GM23338 (cell line): ENCODE results near the gene HABP4. TPM values are rescaled to one million over a fixed set of nuclear protein-coding genes. Genes with fewer than 3 reads are reported as not detected.

Experiments used
- ATAC-seq: fragments of 200-7000 bp; cut with Tn5 transposase; 3 replicates; pipeline ENCODE4 v1.9.1; 2020
- DNase-seq: peaks from one replicate; pipeline ENCODE4 v3.0.0-alpha.2; 2015; ENCODE audit warnings: low spot score
- H2AFZ ChIP-seq: fragments of 200-600 bp; sonication (generic); 2 replicates; pipeline ENCODE4 v1.8.0; 2016; ENCODE audit warnings: antibody characterized with exemption, mild to moderate bottlenecking, moderate library complexity
- H3F3A ChIP-seq: fragments of 200-600 bp; sonication (generic); replicated peaks from 2 replicates; pipeline ENCODE4 v1.8.0; 2017; ENCODE audit warnings: antibody characterized with exemption, mixed run types, low read depth
- H3K27ac ChIP-seq: fragments of 200-600 bp; sonication (generic); 2 replicates; pipeline ENCODE4 v1.6.1; 2016; ENCODE audit warnings: low read depth
- H3K27me3 ChIP-seq: fragments of 200-600 bp; sonication (generic); 2 replicates; pipeline ENCODE4 v1.8.0; 2016; ENCODE audit warnings: mild to moderate bottlenecking, mixed run types, moderate library complexity; ENCODE audit not compliant: insufficient read depth
- H3K36me3 ChIP-seq: fragments of 200-600 bp; sonication (generic); 2 replicates; pipeline ENCODE4 v1.8.0; 2016; ENCODE audit warnings: mild to moderate bottlenecking; ENCODE audit not compliant: insufficient read depth
- H3K4me1 ChIP-seq: fragments of 200-600 bp; sonication (generic); 2 replicates; pipeline ENCODE4 v1.8.0; 2016; ENCODE audit warnings: mild to moderate bottlenecking, moderate library complexity; ENCODE audit not compliant: insufficient read depth
- H3K4me2 ChIP-seq: fragments of 200-600 bp; sonication (generic); 2 replicates; pipeline ENCODE4 v1.7.1; 2017; ENCODE audit warnings: mixed run types
- H3K4me3 ChIP-seq: fragments of 200-600 bp; sonication (generic); 2 replicates; pipeline ENCODE4 v1.6.1; 2016; ENCODE audit warnings: mixed run types
- H3K79me2 ChIP-seq: fragments of 200-600 bp; sonication (generic); replicated peaks from 2 replicates; pipeline ENCODE4 v1.8.0; 2017; ENCODE audit warnings: mild to moderate bottlenecking; ENCODE audit not compliant: insufficient read depth
- H3K9me2 ChIP-seq: fragments of 200-600 bp; sonication (generic); 2 replicates; pipeline ENCODE4 v1.8.0; 2017; ENCODE audit not compliant: insufficient read depth
- H4K20me1 ChIP-seq: fragments of 200-600 bp; sonication (generic); replicated peaks from 2 replicates; pipeline ENCODE4 v1.8.0; 2017; ENCODE audit warnings: mild to moderate bottlenecking; ENCODE audit not compliant: insufficient read depth
- H3K27ac Mint-ChIP-seq: 2 replicates; pipeline ENCODE4 v1.8.0; 2020; ENCODE audit warnings: inconsistent platforms, mild to moderate bottlenecking, moderate library complexity, mixed read lengths
- H3K27me3 Mint-ChIP-seq: 3 replicates; pipeline ENCODE4 v1.8.0; 2022; ENCODE audit warnings: low read depth, mild to moderate bottlenecking, moderate library complexity, mixed read lengths, inconsistent platforms; ENCODE audit not compliant: insufficient read depth, poor library complexity
- H3K36me3 Mint-ChIP-seq: 3 replicates; pipeline ENCODE4 v1.8.0; 2021; ENCODE audit warnings: low read depth, mild to moderate bottlenecking, inconsistent platforms, moderate library complexity, mixed read lengths
- H3K4me1 Mint-ChIP-seq: 3 replicates; pipeline ENCODE4 v1.8.0; 2020; ENCODE audit warnings: mild to moderate bottlenecking, inconsistent platforms, mixed read lengths
- H3K4me3 Mint-ChIP-seq: 3 replicates; pipeline ENCODE4 v1.8.0; 2021; ENCODE audit warnings: moderate library complexity, mild to moderate bottlenecking, inconsistent platforms, mixed read lengths
- H3K9me3 Mint-ChIP-seq: 3 replicates; pipeline ENCODE4 v1.8.0; 2020; ENCODE audit warnings: moderate library complexity, mild to moderate bottlenecking, inconsistent platforms, mixed read lengths
- CREB1 ChIP-seq: fragments of 250-450 bp; sonication (Bioruptor Pico); IDR thresholded peaks from 2 replicates; pipeline ENCODE4 v1.5.0; 2020; ENCODE audit warnings: low read depth, mild to moderate bottlenecking, moderate library complexity
- EZH2 ChIP-seq: fragments of 200-600 bp; sonication (generic); IDR thresholded peaks from one replicate; pipeline ENCODE4 v1.8.0; 2017; ENCODE audit warnings: antibody characterized with exemption, mild to moderate bottlenecking, low read depth; ENCODE audit not compliant: unreplicated experiment
- EZH2phosphoT487 ChIP-seq: fragments of 200-600 bp; sonication (generic); IDR thresholded peaks from one replicate; pipeline ENCODE4 v1.8.1; 2018; ENCODE audit warnings: antibody characterized with exemption; ENCODE audit not compliant: unreplicated experiment
- JUNB ChIP-seq: IDR thresholded peaks from one replicate; pipeline ENCODE4 v1.6.1; 2016; ENCODE audit warnings: antibody characterized with exemption; ENCODE audit not compliant: unreplicated experiment
- NANOG ChIP-seq: IDR thresholded peaks from 2 replicates; pipeline ENCODE4 v1.6.1; 2016; ENCODE audit warnings: antibody characterized with exemption, borderline replicate concordance
- POLR2AphosphoS5 ChIP-seq: IDR thresholded peaks from 2 replicates; pipeline ENCODE4 v1.6.1; 2016; ENCODE audit warnings: antibody characterized with exemption, low read depth
- STAT1 ChIP-seq: IDR thresholded peaks from one replicate; pipeline ENCODE4 v1.6.1; 2016; ENCODE audit warnings: antibody characterized with exemption; ENCODE audit not compliant: unreplicated experiment
- ZNF114 ChIP-seq: fragments of 250-450 bp; sonication (Bioruptor Pico); IDR thresholded peaks from 2 replicates; pipeline ENCODE4 v1.5.0; 2020; ENCODE audit warnings: mild to moderate bottlenecking, moderate library complexity
- ZNF331 ChIP-seq: fragments of 250-450 bp; sonication (Bioruptor Pico); IDR thresholded peaks from 2 replicates; pipeline ENCODE4 v1.5.0; 2020; ENCODE audit warnings: low read depth, mild to moderate bottlenecking, moderate library complexity
- polyA plus RNA-seq: library from polyadenylated mRNA; unstranded; fragments of >200 nt; fragmentation: Nextera tagmentation; extraction: Ambion mirVana; gene quantifications from 2 replicates; pipeline ENCODE4 v1.2.1, GENCODE V29; 2016
- total RNA-seq: library from RNA; depleted of rRNA; stranded (reverse); fragments of >200 nt; shearing (Covaris generic); gene quantifications from 2 replicates; pipeline ENCODE4 v1.2.3, GENCODE V29; 2014
- TF ChIP-seq, protein P1 (sequence below): IDR thresholded peaks from one replicate; pipeline ENCODE4 v1.6.1; 2018; ENCODE audit warnings: antibody characterized with exemption; ENCODE audit not compliant: unreplicated experiment
- TF ChIP-seq, protein P2 (sequence below), 2 experiments: fragments of 200-600 bp in 1 of 2; sonication (generic) in 1 of 2; conservative IDR thresholded peaks; 2 replicates each; pipeline versions ENCODE4 v1.5.1 to v1.6.1; 2016 to 2017; ENCODE audit warnings: antibody characterized with exemption in 2 of 2, low read depth in 2 of 2, mild to moderate bottlenecking in 2 of 2, moderate library complexity in 1 of 2
- TF ChIP-seq, protein P3 (sequence below): fragments of 250-450 bp; sonication (Bioruptor Pico); IDR thresholded peaks from 2 replicates; pipeline ENCODE4 v1.5.0; 2020; ENCODE audit warnings: mild to moderate bottlenecking, moderate library complexity
- TF ChIP-seq, protein P4 (sequence below): IDR thresholded peaks from 2 replicates; pipeline ENCODE4 v1.6.1; 2016; ENCODE audit warnings: antibody characterized with exemption

HABP4 gene
- total and polyA plus RNA-seq, 2 experiments from 2014 or later, result 8.8 to 9.9 TPM

DNA sequence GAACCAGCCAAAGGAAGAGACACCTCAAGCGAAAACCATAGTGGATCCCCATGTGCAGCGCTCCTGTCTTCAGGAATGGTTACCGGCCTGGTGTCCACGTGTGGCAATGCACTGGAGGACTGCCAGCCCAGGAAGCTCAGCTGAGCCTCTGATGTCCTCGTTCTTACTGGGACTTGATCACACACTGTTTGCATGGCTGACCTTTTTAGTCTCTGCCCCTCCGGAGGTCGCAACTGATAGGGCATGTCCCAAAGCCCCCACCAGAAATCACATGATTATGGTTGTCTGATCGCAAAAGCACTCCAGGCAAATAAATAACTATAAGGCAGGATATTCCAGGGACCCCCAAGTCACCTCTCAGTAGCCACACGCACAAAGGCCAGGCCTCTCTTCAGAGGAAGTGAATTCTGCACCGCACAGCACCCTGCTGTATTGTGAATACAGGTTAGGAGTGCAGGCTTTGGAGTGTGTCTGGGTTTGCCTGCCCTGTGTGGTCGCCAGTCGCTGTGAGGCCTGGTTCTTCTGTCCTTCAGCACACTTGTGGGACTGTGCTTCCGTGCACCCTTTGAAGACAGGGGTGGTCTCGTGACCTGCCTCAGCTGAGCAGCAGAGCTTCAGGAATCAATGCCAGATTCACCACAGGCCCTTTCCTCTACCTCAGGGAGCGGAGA, 13.4 kb upstream of the HABP4 start:
- no peak for TF ChIP-seq STAT1
- TF ChIP-seq CREB1 (CRISPR knock-in tag), result no peak
- TF ChIP-seq, protein P1, sequence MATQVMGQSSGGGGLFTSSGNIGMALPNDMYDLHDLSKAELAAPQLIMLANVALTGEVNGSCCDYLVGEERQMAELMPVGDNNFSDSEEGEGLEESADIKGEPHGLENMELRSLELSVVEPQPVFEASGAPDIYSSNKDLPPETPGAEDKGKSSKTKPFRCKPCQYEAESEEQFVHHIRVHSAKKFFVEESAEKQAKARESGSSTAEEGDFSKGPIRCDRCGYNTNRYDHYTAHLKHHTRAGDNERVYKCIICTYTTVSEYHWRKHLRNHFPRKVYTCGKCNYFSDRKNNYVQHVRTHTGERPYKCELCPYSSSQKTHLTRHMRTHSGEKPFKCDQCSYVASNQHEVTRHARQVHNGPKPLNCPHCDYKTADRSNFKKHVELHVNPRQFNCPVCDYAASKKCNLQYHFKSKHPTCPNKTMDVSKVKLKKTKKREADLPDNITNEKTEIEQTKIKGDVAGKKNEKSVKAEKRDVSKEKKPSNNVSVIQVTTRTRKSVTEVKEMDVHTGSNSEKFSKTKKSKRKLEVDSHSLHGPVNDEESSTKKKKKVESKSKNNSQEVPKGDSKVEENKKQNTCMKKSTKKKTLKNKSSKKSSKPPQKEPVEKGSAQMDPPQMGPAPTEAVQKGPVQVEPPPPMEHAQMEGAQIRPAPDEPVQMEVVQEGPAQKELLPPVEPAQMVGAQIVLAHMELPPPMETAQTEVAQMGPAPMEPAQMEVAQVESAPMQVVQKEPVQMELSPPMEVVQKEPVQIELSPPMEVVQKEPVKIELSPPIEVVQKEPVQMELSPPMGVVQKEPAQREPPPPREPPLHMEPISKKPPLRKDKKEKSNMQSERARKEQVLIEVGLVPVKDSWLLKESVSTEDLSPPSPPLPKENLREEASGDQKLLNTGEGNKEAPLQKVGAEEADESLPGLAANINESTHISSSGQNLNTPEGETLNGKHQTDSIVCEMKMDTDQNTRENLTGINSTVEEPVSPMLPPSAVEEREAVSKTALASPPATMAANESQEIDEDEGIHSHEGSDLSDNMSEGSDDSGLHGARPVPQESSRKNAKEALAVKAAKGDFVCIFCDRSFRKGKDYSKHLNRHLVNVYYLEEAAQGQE, result no peak
- TF ChIP-seq EZH2, result no peak
- TF ChIP-seq, protein P2, sequence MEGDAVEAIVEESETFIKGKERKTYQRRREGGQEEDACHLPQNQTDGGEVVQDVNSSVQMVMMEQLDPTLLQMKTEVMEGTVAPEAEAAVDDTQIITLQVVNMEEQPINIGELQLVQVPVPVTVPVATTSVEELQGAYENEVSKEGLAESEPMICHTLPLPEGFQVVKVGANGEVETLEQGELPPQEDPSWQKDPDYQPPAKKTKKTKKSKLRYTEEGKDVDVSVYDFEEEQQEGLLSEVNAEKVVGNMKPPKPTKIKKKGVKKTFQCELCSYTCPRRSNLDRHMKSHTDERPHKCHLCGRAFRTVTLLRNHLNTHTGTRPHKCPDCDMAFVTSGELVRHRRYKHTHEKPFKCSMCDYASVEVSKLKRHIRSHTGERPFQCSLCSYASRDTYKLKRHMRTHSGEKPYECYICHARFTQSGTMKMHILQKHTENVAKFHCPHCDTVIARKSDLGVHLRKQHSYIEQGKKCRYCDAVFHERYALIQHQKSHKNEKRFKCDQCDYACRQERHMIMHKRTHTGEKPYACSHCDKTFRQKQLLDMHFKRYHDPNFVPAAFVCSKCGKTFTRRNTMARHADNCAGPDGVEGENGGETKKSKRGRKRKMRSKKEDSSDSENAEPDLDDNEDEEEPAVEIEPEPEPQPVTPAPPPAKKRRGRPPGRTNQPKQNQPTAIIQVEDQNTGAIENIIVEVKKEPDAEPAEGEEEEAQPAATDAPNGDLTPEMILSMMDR (conservative IDR thresholded peaks at IDR 0.05; ENCODE audit: low read depth in 2 of 2), result no peak
- no peak for TF ChIP-seq NANOG
- no peak for TF ChIP-seq JUNB
- no peak for TF ChIP-seq ZNF114 (CRISPR knock-in tag)
- TF ChIP-seq, protein P3, sequence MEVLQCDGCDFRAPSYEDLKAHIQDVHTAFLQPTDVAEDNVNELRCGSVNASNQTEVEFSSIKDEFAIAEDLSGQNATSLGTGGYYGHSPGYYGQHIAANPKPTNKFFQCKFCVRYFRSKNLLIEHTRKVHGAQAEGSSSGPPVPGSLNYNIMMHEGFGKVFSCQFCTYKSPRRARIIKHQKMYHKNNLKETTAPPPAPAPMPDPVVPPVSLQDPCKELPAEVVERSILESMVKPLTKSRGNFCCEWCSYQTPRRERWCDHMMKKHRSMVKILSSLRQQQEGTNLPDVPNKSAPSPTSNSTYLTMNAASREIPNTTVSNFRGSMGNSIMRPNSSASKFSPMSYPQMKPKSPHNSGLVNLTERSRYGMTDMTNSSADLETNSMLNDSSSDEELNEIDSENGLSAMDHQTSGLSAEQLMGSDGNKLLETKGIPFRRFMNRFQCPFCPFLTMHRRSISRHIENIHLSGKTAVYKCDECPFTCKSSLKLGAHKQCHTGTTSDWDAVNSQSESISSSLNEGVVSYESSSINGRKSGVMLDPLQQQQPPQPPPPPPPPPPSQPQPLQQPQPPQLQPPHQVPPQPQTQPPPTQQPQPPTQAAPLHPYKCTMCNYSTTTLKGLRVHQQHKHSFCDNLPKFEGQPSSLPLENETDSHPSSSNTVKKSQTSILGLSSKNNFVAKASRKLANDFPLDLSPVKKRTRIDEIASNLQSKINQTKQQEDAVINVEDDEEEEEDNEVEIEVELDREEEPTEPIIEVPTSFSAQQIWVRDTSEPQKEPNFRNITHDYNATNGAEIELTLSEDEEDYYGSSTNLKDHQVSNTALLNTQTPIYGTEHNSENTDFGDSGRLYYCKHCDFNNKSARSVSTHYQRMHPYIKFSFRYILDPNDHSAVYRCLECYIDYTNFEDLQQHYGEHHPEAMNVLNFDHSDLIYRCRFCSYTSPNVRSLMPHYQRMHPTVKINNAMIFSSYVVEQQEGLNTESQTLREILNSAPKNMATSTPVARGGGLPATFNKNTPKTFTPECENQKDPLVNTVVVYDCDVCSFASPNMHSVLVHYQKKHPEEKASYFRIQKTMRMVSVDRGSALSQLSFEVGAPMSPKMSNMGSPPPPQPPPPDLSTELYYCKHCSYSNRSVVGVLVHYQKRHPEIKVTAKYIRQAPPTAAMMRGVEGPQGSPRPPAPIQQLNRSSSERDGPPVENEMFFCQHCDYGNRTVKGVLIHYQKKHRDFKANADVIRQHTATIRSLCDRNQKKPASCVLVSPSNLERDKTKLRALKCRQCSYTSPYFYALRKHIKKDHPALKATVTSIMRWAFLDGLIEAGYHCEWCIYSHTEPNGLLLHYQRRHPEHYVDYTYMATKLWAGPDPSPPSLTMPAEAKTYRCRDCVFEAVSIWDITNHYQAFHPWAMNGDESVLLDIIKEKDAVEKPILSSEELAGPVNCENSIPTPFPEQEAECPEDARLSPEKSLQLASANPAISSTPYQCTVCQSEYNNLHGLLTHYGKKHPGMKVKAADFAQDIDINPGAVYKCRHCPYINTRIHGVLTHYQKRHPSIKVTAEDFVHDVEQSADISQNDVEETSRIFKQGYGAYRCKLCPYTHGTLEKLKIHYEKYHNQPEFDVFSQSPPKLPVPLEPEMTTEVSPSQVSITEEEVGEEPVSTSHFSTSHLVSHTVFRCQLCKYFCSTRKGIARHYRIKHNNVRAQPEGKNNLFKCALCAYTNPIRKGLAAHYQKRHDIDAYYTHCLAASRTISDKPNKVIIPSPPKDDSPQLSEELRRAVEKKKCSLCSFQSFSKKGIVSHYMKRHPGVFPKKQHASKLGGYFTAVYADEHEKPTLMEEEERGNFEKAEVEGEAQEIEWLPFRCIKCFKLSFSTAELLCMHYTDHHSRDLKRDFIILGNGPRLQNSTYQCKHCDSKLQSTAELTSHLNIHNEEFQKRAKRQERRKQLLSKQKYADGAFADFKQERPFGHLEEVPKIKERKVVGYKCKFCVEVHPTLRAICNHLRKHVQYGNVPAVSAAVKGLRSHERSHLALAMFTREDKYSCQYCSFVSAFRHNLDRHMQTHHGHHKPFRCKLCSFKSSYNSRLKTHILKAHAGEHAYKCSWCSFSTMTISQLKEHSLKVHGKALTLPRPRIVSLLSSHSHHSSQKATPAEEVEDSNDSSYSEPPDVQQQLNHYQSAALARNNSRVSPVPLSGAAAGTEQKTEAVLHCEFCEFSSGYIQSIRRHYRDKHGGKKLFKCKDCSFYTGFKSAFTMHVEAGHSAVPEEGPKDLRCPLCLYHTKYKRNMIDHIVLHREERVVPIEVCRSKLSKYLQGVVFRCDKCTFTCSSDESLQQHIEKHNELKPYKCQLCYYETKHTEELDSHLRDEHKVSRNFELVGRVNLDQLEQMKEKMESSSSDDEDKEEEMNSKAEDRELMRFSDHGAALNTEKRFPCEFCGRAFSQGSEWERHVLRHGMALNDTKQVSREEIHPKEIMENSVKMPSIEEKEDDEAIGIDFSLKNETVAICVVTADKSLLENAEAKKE (CRISPR knock-in tag), result no peak
- TF ChIP-seq EZH2phosphoT487, result no peak
- no peak for TF ChIP-seq POLR2AphosphoS5
- TF ChIP-seq, protein P4, sequence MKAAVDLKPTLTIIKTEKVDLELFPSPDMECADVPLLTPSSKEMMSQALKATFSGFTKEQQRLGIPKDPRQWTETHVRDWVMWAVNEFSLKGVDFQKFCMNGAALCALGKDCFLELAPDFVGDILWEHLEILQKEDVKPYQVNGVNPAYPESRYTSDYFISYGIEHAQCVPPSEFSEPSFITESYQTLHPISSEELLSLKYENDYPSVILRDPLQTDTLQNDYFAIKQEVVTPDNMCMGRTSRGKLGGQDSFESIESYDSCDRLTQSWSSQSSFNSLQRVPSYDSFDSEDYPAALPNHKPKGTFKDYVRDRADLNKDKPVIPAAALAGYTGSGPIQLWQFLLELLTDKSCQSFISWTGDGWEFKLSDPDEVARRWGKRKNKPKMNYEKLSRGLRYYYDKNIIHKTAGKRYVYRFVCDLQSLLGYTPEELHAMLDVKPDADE, result no peak
- TF ChIP-seq ZNF331 (CRISPR knock-in tag), result no peak
- no peaks in the 10 kb centered on the region for H3F3A ChIP-seq
- H3K27me3 ChIP-seq, result no peaks in the 10 kb centered on the region
- Mint-ChIP-seq H3K36me3 (no peaks in the 10 kb centered on the region), H3K4me1 (no peaks in the 10 kb centered on the region), H3K27me3 (peaks cover 8% of the 10 kb centered on the region), H3K4me3 (no peak overlapping the region), H3K9me3 (no peaks in the 10 kb centered on the region), H3K27ac (no peak overlapping the region)
- DNase-seq (no peak), ATAC-seq (no peak)
- H3K4me1 ChIP-seq, result no peaks in the 10 kb centered on the region
- H3K79me2 ChIP-seq, result no peaks in the 10 kb centered on the region
- no peaks in the 10 kb centered on the region for H3K9me2 ChIP-seq
- H2AFZ ChIP-seq, result peak overlapping the region; percentile 80
- no peak overlapping the region for H3K4me3 ChIP-seq
- H3K36me3 ChIP-seq, result no peaks in the 10 kb centered on the region
- H3K4me2 ChIP-seq, result no peak overlapping the region
- no peak overlapping the region for H3K27ac ChIP-seq
- no peaks in the 10 kb centered on the region for H4K20me1 ChIP-seq
